ENCODE results near the gene TEX22. TPM values are rescaled to one million over a fixed set of nuclear protein-coding genes. Genes with fewer than 3 reads are reported as not detected.

TEX22 gene
- total RNA-seq, 1 donor from 2014 or later, result 0.41 TPM

DNA sequence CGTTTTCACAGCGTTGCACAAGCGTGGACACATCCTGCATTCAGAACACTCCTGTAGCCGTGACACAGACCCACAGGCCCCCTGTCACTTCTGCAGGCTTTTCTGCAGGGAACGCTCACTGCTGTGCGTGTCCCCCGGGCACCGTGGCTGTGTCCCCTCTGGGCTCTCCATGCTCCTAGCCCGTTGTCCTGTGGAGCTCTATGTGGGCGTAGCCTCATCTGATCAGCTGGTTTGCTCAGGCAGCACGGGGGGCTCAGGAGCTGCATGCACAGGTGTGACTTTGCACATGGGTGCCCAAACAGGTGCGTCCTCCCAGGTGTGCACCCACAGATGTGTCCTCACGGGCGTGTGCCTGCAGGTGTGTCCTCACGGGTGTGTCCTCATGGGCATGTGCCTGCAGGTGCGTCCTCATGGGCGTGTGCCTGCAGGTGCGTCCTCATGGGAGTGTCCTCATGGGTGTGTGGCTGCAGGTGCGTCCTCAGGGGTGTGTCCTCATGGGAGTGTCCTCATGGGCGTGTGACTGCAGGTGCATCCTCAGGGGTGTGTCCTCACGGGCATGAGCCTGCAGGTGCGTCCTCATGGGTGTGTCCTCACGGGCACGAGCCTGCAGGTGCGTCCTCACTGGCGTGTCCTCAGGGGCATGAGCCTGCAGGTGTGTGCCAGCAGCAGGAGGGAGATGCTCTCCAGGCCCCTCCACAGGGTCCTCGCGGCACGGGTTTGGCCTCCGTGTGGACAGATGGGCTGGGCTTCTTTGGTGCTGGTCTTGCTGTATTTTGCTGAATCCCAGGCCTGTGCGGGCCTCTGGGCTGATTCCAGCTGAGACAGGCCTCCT is 38.8 kb downstream of the TEX22 start:
- FAIRE-seq (no peak), DNase-seq (ENCODE audit: low spot score in 2 of 2) (no peak)

DNA sequence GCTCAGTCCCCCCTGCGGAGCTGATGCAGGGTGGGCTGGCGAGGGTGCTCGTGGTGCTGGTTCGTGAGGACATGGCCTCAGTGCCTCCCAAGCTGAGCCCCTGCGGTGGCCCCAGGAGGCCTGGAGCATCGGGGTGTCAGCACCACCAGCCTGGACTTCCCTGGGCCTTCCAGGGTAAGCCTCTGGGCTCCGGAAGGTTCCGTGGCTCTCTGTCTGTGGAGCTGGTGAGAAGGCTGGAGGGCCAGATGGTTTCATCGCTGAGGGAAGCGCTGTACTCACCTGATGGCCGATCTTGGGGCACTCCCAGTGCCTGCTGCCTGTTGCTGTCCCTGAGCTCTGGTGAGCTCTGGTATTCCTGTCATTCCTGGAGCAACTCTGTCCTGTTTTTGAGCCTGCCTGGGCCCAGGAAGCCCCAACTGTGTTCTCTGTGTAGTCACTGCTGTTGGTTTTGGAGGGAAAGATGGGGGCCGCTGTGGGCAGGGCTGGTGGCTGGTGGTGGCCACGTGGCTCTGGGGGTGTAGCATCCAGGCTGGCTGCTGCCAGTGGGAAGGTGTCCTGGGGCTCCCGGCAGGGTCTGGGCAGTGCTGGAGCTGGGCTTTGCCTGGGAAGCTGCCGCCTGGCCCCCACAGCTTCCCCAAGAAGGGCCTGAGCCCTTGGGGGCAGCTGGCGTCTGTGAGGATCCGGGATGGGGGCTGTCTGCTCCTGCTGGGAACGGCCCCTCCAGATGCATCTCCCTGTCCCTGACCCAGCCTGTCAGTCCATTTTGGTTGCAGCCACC is 39.6 kb downstream of the TEX22 start:
- no peak for DNase-seq (ENCODE audit: low spot score in 2 of 2)
- no peak for FAIRE-seq

DNA sequence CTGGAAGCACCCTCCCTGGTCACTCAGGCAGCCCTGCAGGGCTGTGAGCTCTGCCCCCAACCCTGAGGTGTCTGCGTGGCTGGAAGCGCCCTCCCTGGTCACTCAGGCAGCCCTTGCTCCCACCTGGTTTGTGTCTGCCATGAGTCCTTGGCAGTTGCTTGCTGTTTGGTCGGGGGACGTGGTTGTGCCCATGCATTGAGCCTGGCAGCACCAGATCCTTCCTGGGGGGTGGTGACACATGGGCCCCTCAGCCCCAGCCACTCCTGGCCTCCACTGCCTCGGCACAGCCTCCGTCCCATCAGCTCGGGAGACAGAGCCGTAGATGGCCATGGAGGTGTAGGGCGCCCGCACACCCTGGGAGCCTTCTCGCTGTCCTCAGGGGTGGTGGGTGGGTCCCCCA is 40.8 kb downstream of the TEX22 start:
- no peak for FAIRE-seq
- no peak for DNase-seq (ENCODE audit: low spot score in 2 of 2)

DNA sequence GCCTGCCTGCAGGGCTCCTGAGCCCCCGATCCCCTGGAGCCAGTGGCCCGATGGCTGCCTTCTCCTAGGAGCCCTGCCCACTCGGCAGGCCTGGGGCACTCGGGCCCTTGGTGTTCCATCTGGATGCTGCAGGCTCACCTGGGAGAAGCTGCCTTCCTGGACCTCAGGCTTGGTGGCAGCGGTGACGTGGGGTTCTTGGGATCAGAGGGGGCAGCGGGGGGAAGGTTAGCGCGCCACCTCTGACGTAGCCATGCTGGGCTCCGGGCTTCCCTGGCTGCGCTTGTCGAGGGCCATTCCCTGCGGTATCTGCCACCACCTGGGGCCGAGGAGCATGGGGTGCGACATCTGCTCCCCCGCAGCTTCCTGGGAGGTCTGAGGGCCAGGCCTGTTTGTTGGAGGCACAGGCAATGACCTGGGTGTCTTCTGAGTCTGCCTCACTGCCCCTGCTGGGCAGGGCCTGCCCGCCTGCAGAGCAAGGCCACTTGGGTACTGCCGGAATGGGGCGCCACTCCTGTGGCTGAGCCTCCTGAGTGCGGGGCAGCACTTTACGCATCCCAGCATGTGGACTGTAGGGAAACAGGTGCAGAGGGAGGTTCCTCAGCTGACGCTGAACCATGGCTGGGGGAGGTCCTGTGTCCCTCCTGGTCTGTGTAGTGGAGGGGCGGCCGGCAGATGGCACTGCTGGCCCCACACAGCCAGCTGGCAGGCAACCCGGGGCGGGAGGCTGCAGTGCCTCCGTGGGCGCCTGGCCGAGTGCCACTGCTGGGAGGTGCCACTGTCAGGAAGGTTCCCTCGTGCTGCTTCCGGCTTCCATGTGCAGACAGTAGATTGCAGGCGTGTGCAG is 41.6 kb downstream of the TEX22 start:
- FAIRE-seq, result no peak

GRCh38 chr14:105440554-105440900 is 42.2 kb downstream of the TEX22 start:
- FAIRE-seq (no peak), DNase-seq (ENCODE audit: low spot score in 2 of 2) (no peak)

More for the DNA sequence above, 41.6 kb downstream of the TEX22 start:
- peak in 1 of 2 donors; percentile 74 for DNase-seq (ENCODE audit: low spot score in 2 of 2)

DNA sequence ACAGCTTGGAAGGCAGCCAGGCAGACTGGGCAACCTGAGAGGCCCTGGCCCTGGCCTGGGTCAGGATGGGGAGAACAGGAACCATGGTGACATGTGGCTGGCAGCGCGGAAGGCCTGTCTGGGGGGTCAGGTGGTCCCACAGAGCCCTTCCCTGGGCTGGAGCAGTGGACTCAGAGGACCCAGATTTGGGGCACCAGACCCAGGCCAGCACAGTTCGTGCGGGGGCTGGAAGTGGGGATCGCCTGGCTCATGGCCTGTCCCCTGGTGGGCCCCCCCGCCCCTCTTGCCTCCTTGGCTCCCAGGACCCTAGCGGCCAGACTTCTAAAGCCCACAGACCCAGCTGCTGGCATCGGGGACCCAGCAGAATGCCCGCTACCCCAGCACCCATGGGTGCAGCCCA is 42.7 kb downstream of the TEX22 start:
- no peak for FAIRE-seq

GRCh38 chr14:105442125-105442524 is 43.8 kb downstream of the TEX22 start:
- DNase-seq (ENCODE audit: low spot score in 2 of 2) (no peak), FAIRE-seq (no peak)

More for the DNA sequence above, 42.7 kb downstream of the TEX22 start:
- no peak for DNase-seq (ENCODE audit: low spot score in 2 of 2)

DNA sequence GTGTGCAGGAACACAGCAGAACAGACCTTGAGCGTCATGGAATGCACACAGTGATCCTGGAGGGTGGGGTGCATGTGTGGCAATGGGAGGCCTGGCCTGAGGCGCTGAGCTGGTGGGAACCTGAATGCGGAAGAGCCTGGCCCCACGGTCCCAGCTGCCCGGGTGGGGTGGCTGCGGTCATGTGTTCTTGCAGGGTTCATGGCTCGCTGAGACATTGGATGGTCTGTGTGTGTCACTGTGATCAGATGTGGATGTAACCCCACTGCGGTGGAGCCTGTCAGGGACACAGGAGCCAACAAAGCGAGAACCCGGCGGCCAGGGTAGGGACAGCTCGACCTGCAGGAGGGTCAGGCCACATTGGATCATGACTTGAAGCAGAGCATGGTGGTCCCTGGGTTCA is 44.5 kb downstream of the TEX22 start:
- DNase-seq (ENCODE audit: low spot score in 2 of 2), result no peak

GRCh38 chr14:105444859-105445258 is 46.5 kb downstream of the TEX22 start:
- no peak for DNase-seq (ENCODE audit: low spot score in 2 of 2)
- FAIRE-seq, result no peak

More for the DNA sequence above, 44.5 kb downstream of the TEX22 start:
- no peak for FAIRE-seq

DNA sequence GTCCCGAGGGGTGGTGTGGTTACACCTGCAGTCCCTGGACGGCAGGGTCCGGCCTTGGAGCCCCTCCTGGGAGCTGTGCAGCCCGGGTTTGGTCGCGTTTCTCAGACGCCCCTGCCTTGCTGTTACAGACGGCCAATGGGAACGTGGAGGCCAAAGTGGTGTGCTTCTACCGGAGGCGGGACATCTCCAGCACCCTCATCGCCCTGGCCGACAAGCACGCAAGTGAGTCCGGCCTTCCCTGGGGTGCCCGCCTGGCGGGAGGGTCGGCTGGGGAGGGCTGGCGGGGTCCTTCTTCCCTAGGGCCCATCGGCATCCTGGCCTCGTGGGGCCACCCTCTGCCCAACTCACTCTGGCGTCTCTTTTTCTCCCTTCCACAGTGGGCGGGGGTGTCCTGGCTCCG is 47.0 kb downstream of the TEX22 start:
- DNase-seq (ENCODE audit: low spot score in 2 of 2) (no peak), FAIRE-seq (no peak)

DNA sequence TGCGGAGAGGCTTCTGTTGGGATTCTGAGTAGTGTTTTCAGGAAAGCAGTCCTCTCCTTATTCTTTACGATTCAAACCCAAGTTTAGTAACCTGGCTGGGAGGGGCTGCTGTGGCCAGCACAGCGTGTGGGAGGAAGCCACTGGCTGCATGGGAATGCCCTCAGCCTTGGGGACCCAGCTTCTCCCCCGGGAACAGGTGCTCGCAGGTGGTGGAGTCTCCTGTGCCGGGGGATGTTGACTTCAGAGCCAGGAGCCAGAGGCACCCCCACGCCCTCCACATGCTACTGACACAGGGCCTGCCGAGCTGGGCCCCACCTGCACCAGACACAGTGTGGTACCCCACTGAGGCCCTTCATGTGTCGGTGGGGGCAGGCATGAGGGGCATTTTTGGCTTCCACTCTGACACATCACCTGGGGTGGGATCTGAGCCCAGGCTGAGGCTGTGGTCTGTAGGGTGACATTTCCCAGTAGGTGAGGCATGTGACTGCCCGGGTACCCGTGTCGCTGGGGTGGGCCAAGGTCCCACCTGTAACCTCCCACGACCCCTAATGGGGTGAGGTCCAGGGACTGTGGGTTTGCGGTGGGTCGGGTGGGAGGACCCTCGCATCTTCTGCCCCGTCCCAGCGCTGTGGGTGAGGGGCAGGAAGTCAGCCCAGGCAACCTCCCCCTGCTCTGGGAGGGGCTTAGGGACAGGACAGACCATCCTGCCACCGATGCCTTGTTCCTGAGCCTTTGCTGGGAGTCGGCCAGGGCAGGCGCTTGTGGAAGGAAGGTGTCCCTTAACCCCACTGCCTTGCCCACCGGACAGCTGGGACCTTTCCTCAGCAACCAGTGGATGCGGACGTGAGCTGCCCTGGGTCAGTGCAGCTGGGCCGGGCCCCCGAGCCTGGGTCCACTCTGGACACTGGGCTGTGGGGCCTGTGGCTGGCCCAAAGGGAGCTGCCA is 47.8 kb downstream of the TEX22 start:
- FAIRE-seq (no peak), DNase-seq (ENCODE audit: low spot score in 2 of 2) (no peak)

- DNase-seq (ENCODE audit: low spot score in 2 of 2) (no peak), FAIRE-seq (no peak)
These were observed 48.6 kb downstream of the TEX22 start for GRCh38 chr14:105446971-105447370.

- no peak for DNase-seq (ENCODE audit: low spot score in 2 of 2)
- FAIRE-seq, result no peak
These were observed 49.6 kb downstream of the TEX22 start for GRCh38 chr14:105447651-105448640.

DNA sequence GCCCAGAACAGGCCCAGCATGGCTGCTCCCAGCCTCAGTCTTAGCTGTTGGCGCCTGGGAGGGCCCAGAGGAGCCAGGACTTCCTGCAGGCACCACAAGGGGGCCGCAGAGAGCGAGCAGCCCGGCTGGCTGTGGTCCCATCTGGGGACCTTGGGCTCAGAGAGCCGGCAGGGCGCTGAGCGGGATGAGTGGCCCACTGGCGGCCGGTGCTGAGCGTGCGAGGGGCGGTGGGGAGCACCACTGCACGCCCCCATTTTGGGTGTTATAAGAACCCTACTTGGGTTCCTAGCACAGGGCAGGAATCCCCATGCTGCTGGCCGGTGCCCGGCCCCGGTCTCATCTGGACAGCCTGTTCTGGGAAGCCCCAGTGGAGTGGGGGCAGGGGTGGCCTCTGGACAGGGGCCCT is 50.4 kb downstream of the TEX22 start:
- no peak for FAIRE-seq

GRCh38 chr14:105449276-105450122 is 51.2 kb downstream of the TEX22 start:
- DNase-seq (ENCODE audit: low spot score in 2 of 2) (no peak), FAIRE-seq (no peak)

More for the DNA sequence above, 50.4 kb downstream of the TEX22 start:
- DNase-seq (ENCODE audit: low spot score in 2 of 2), result peak; percentile 88 to 96

GRCh38 chr14:105450123-105450505 is 51.8 kb downstream of the TEX22 start:
- no peak for DNase-seq (ENCODE audit: low spot score in 2 of 2)
- no peak for FAIRE-seq

GRCh38 chr14:105450864-105451720 is 52.8 kb downstream of the TEX22 start:
- FAIRE-seq, result no peak
- DNase-seq (ENCODE audit: low spot score in 2 of 2), result no peak

All from frontal cortex (tissue), 4 donors.